GM19193 (cell line): ENCODE data around the gene FOSL1.

ENCODE experiments used
- POLR2A ChIP-seq: IDR thresholded peaks from 4 replicates; pipeline ENCODE4 v1.6.1; 2011; ENCODE audit not compliant: insufficient read depth, insufficient read length; ENCODE audit errors: extremely low read depth

The FOSL1 gene

DNA sequence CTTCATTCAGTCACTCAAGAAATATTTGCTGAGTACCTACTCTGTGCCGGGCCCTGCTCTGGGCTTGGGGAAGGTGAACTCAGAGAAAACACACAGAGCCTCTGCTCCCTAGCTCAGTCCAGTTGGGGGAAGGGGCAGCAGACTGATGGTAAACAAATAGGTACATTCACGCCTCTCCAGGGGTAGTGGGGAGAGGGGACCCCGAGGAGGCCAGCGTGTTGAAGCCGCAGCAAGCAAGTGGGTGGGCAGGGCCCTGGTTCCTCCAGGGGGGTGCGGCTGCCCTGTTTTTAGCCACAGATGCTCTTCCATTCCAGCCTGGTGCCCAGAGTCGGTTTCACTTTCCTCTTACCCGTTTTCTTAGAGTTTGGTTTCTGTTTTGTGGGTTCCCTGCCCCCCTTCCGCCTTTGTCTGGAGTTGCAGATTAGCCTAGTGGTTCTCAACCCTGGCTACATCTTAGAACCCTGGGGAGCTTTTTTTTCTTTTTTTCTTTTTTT, 27.8 kb upstream of the FOSL1 start:
- peak; percentile 64 for TF ChIP-seq POLR2A

DNA sequence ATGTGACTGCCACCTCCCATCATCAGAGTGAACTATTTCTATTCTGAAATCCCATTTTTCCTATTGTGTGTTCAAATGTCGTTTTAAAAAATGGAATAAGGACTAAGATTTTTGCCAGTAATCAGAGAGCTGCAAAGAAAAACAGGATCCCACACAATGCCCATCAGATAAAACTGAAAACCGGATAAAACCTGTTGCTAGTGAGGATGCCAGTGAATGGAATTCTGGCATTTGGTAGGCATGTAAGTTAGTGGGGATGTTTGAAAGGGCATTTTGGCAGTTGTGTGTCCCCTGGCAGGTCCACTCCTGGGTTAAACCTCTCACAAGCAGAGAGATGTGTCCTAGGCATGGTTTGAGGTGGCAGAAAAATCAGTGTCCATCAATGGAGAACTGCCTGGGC, 25.2 kb upstream of the FOSL1 start:
- no peak for TF ChIP-seq POLR2A

DNA sequence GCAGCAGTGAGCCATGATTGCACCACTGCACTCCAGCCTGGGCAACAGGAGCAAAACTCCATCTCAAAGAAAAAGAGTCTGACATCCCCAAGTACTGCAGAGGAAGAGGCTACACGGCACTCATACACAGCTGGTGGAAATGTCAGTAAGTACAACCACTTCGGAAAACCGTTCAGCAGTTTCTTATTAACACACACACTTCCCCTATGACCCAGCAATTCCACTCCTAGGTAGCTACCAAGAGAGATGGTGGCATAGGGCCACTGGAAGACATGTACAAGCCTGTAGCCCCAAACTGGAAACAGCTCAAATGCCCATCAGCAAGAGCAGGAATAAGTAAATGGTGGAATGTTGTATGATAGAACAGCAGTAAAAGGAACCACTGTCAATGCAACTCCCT, 22.4 kb upstream of the FOSL1 start:
- no peak for TF ChIP-seq POLR2A

DNA sequence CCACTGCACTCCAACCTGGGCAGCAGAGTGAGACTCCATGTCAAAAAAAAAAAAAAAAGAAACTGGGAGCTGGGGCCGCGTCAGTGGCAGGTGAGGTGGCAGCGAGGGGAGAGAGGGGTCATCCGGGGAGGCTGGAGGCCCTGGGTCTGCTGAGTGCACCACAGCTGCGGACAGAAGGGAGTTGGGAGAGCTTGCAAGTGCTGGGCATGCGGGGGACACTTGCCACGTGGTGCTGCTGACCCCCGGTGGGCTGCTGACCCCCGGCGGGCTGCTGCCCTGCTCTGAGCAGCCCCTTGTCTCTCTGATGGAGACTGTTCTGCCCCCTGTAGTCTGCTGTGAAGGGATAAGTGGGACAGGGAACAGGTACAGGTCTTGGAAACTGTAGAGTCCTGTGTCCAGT, 21.7 kb upstream of the FOSL1 start:
- no peak for TF ChIP-seq POLR2A

DNA sequence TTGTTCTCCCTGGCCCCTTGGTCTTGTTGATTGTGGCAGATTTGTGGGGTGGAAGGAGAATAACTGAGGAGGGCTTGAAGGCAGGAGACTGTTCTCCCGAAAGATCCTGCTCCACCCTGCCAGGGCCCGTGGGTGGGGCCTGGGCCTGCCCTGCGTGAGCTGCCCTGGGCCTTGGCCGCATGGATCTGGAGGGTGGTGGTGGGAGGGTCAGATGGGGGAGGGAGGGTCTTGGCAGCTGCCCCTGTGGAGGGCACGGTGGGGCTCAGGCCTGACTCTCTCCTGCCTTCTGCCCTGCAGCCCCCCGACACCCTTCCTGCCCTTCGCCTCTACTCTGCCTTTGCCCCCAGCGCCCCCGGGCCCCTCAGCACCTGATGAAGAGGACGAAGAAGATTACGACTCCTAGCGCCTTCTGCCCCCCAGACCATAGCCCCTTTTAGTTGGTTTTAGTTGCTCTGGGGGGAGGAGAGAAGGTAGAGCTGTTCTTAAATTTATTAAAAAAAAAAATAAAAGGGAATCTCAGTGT, 20.9 kb upstream of the FOSL1 start:
- TF ChIP-seq POLR2A, result no peak

DNA sequence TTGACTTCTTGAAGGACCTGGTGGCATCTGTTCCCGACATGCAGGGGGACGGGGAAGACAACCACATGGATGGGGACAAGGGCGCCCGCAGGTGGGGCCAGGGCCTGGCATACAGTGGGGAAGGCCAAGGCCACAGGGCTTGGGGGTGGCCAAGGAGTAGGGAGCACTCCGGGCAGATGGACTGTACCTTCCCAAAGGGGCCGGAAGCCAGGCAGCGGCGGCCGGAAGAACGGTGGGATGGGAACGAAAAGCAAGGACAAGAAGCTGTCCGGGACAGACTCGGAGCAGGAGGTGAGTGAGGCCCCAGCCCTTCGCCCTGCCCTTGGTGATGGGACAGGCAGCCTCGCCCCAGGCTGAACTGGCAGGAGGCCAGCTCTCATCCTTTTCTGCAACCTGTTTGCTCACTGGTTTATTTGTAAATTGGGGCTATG, 20.2 kb upstream of the FOSL1 start:
- TF ChIP-seq POLR2A, result no peak

DNA sequence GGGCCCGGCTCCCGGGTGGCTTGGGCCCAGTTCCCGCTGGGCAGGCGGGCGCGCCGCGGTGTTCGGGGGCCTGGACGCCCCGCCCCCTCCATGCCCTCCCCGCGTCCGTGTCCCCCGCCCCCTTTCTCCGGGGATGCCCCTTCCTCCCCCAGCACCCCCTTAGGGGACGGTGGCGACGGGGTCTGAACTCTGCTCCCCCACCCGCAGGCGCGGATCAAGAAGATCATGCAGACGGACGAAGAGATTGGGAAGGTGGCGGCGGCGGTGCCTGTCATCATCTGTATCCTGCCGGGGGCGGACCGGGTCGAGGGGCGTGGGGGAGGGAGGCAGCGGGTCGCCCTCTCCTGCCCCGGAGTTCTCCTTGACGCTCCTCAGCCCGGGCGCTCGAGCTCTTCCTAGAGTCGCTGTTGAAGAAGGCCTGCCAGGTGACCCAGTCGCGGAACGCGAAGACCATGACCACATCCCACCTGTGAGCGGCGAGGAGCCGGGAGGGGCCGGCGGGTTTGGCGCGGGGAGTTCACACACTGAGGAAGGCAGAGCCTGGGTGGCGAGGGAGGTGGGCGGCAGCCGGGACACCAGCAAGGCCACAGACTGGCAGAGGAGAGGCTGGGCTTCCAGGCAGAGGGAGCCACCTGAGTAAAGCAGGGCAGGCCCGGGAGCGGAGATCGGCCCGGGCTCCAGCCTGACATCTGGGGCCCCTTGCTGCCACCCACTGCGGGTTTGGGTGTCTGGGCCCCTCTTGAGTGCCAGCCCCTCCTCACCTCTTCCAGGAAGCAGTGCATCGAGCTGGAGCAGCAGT, 19.6 kb upstream of the FOSL1 start:
- no peak for TF ChIP-seq POLR2A

DNA sequence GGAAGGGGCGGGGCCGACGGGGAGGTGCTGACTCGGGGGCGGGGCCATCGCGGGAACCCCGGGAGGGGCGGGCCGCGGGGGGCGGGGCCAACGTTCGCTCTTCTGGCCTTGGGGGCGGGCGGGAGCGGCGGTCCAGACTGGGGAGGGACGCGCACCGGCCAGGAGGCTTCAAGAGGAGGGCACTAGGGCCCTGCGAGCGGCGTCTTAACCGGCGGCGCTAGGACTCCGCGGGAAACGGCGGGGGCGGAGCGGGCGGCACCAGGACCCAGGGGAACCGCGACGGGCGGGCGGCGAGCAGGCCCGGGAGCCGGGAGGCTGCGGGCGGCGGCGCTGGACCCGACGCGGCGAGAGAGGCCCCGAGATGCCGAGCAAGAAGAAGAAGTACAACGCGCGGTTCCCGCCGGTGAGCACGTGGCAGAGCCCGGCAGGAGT, 19.0 kb upstream of the FOSL1 start, which contains the start of gene DRAP1:
Gene DRAP1 (plus strand): TSS at position 286 of the 432 bp plus-strand sequence. CDS start 76 bp downstream, at position 362.
- peak; percentile 30 for TF ChIP-seq POLR2A

DNA sequence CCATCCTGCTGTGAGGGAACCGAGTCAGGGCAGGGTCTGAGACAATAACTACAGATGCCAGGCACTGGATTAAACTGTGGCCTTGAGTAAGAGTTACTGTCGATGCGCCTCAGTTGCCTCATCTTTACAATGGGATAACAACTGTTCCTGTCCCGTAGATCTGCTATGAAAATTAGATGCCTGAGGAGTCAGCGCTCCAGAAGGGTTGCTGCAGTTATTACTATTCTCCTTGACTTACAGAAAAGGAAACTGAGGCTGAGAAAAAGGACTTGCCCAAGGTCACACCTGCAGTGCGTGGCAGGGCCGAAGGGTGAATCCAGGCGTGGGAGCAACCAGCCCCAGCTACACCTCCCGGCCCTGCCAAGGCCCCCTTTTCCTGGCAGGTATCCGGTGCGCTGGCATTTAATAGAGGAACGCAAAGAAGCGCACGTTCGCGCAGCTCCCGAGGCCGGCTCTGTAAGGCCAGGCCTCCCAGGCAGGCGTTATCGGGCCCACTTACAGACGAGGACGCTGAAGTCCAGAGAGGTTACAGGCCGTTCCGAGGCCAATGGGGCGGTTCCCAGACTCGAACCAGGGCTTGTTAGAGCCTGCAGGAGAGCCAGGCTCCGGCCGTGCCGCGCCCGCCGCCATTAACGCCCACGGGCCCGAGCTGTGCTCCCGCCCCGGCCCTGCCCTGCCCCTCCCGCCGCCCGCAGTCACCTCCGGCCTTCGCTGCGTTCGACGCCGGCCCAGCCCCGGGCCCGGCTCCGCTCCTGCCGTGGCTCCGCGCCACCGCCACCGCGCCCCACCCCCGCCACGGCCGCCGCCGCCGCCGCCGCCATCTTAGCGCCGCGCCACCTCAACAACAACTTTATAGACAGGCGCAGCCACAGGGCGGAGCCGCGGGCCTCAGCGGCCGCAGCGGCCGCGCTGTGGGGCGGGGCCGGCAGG, 18.3 kb upstream of the FOSL1 start, which contains the start of gene C11orf68:
Gene C11orf68 (minus strand): TSS at position 852 of the 930 bp plus-strand sequence. CDS start 31 bp downstream, at position 821.
- TF ChIP-seq POLR2A, result peak; percentile 69

DNA sequence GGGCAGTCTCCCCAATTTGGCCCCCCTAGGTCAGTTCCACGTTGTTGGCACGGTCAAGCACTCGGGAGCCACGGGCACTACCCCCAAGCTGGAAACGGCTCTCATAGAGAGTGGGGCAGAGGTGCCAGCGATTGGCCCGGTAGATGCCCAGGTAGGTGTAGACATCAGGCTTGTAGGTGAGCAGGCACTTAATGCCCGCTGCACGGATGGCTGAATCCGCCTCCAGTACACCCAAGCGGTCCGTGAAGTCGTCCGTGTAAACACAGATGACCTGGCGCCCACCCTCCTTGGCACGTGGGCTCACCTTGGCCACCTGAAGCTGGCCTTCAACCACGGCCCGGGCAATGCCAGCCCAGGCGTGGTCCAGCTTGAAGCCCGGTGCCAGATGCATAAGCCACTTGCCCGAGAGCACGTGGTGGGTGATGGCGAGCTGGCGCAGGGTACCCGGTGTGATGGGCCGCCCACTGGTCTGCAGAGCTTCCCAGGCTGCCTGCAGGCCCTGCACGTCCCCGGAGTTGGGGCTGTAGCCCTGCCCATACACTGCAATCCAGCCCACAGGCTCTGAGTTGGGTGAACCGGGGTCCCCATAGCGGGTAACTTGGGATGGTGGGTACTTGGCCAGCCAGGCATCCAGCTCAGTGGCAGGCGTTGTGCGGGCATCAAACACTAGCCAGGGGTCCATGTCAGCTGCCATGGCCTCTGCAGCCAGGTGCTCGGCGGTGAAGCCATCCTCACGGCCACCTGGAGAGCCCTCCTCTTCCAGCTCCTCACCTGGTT, 17.4 kb upstream of the FOSL1 start:
- TF ChIP-seq POLR2A, result no peak

DNA sequence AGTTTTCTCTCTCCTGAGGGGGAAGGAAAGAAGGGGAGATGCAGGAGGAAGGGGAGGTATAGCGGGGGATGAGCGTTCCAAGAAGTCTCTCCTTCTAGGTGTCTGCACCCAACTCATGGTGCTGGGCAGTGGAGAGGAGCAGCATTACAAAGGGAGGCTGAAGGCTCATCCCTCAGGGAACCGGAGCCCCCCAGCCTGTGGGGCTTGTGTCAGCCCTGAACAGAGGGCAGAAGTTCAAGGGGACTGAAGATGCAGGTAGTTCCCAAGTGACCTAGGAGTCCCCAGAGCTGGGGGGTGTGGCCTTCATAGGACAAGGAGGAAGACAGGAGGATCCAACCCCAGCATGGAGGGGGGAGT, 16.9 kb upstream of the FOSL1 start:
- TF ChIP-seq POLR2A, result no peak

DNA sequence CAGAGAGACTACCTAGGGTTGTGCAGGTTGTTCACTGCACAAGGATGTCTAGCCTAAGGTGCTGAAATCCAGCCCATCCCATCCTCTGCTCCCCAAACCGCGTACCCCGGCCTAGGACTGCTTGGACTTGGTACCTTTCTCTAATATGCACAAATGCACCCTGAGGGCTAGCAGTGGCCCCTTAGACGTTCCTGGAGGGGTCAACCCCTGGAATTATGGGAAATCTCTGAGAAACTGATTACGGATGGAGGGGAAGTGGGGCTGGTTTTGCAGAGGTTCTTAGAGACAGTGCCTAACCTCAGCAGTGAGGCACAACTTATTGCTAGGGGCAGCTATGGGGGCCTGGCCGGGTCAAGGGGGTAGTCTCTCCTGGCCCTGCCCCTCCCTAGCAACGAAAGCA, 16.2 kb upstream of the FOSL1 start:
- no peak for TF ChIP-seq POLR2A

DNA sequence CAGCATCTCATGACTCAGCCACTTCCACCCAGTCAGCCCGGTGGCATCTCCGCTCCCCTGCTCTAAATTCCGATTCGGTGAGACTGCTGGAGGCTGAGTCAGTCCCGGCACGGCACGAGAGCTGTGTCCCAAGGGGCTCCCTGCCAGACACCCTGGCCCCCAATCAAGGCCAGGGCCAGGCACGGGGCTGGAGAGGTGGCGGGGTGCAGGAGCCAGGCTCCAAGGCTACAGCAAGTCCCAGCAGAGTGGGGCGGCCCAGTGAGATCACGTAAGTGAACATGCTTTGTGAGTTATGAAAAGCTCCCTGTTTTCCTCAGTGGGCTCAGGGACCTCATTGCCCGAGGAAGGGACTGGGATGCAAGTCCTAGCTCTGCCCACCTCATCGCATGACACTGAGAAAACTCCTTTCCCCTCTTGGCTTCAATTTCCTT, 15.6 kb upstream of the FOSL1 start:
- TF ChIP-seq POLR2A, result peak; percentile 11

DNA sequence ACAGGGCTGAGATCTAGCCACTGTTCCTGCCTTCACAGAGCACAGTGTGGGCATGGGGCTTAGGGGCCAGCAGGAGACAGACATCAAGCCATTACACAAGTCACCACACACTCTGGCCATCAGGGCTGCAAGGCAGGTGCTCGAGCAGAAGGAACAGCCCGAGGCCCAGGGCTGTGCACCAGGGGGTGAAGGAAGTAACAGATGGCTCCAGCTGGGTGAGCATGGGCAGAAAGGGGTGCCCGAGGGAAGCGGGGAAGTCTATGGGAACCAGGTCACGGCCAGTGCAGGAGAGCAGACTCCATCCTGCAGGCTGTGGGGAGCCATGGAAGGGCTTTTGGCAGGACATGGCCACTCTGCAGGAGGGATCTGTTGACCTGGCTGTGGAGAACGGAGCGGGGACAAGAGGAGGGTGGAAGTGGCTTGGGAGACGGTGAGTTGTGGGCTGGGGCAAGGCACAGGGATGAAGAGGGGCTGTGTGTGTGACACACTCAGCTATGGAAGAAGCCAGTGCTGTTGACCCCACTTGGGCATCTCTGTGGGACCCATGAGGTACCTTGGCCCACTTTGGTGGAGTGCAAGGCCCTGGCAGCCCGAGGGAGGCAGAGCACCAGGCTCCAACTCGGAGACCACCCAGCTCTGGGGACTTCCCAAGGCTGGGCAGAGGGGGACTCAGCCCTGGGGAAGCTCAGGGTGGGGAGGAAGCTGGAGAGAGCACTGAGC, 15.1 kb upstream of the FOSL1 start:
- peak; percentile 15 for TF ChIP-seq POLR2A
